ENCODE data around the gene SLC39A3. TPM values are rescaled to one million over a fixed set of nuclear protein-coding genes. Genes with fewer than 3 reads are reported as not detected.
A peak's percentile ranks its signal among the peaks of the same experiment; 100 is the strongest.

Gene SLC39A3
- total RNA-seq, 2 donors from 2014 or later: 21.6 to 24.9 TPM

DNA sequence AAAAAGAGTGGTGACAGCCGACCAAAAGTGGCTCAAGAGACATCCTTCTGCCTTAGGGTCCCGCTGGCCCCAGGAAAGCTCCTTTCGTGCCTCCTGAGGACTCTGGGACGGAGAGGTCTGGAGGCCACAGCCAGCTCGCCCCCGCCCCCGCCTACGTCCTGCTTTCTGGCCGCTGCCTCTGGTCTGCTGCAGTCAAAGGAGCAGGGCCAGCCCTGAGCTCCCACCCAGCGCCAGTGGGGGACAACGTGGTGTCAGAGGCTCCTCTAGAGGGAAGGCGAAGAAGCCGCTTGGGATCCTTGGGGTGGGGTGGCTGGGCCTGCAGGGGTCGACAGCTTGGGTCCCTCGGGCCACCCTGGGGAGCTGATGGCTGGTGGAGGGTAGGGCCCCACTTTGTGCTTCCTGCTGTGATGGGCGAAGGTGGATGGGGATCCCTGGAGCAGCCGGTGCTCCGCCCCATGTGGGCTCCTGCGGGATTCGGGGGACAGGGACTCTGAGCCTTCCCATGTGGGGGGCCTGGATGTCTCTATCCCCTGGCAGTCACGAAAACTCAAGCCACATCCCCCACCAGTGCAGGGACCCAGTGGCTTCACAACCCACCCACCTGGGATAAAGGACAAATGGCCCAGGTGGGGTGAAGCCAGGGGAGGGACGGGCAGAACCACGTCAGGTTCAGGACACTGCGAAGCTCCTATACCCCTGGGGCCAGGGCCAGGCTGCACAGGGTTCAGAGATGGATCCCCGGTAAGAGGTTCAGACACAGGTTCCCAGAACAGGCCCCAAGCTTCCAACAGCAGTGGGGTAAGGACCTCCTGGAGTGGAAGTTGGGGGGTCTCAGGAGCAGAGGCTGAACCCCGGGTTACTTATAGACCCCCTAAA is 9.6 kb downstream of the SLC39A3 start:
- intact Hi-C loops (cut with DNase I, micrococcal nuclease): no loop called here
- DNase-seq: no peak
- no peak for ATAC-seq

DNA sequence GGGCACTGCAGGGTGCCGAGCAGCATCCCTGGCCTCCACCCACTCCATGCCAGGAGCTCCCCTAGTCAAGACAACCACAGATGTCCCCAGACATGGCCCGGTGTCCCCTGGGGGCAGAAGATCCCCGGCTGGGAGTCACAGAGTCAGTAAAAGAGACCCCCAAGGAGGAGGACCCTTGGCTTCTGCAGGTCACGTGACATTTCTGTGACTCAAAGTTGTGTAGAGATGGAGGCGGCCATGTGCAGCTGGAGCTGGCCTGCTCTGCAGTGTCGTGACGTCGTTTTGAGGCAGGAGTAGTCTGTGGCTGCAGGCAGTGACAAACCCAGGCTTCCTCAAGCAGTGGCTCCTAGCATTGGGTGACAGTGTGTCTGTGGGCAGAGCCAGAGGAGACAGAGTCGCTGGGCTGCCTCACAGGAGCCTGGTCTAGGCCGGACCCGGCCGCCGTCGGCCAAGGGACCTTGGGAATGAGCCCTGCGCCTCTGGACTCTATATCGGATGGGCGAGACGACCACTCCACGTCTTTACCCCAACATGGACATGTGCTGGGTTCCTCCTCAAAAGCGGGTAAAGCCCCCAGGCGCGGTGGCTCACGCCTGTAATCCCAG is 10.9 kb downstream of the SLC39A3 start:
- no peak for DNase-seq
- intact Hi-C loops (cut with DNase I, micrococcal nuclease): no loop called here
- no peak for ATAC-seq

DNA sequence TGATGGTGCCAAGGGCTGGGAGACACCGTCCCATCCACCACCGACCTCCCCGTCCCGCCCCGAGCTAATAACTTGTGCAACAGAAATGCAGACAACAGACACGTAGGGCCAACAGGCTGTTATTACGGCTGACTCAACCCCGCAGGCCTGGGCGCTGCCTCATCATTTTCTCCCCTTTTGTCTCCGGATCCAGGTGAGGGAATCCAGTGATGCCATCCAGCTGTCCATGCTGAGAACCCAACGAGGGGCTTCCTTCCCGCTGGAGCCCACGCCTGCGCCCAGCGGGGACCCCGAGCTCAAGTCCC is 12.2 kb downstream of the SLC39A3 start:
- DNase-seq (no peak), ATAC-seq (no peak)
- intact Hi-C loops (cut with DNase I, micrococcal nuclease): no loop called here

DNA sequence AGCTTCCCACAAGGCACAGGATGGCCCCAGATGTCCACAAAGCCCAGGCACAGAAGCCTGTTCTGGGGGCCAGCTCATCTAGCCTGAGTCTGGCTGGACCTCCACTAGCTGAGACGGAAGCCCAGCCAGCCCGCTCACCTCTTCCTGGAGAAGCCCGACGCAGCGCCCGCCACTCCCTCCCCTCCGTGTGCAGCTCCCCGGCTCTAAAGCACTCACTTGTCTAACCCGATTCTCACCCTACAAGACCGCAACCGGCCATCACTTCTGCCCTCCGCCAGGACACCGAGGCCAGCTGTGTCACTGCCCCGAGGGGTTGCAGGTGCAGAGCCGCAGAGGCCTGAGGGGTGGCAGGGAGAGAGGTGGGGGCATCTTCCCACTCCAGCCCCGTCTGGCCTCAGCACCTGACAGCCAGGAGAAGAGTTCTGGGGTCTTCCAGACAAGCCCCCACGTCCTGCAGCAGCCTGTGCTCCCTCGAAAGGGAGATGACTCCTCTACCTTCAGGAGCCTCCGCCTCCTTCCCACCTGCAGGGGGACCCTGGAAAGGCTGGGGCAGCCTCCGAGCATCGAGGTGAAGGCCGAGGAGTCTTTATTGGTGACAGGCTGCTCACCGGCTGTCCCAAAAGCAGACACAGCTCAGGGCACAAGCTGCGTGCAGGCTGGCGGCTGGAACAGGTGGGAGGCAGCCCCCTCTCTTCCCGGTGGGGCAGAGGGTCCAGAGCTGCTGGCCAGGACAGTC is 12.7 kb downstream of the SLC39A3 start:
- DNase-seq (no peak), ATAC-seq (no peak)
- intact Hi-C loops (cut with DNase I, micrococcal nuclease): no loop called here

DNA sequence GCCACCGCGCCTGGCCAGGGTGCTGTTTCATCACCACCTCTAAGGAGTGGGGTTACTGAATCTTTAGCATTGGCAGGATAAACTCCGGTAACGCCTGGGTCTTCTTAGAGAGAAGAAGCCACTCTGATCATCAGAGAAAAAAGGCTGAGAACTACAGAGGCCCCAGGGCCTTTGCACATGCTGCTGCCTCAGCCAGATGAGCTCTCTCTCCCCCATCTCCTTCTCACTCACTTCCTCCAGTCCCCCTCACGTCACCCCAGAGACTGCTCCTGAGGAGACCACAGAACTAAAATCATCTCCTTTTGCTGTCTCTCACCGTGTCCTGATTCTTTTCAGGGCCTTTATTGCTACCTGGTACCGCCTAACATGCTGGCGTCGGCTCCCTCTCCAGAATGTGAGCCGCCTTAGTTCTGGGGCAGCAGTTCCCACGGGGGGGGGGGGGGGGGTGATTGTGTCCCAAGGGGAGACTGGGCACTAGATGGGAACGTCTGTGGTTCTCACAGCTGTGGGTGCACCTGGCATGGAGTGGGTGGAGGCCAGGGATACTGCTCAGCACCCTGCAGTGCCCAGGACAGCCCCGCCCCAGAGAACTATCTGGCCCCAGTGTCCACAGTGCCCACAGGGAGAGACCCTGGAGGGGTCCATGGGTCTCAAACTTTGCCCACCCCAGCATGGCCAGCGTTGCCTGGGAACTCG is 13.5 kb downstream of the SLC39A3 start:
- ATAC-seq: no peak
- DNase-seq: no peak
- intact Hi-C loops (cut with DNase I, micrococcal nuclease): no loop called here

DNA sequence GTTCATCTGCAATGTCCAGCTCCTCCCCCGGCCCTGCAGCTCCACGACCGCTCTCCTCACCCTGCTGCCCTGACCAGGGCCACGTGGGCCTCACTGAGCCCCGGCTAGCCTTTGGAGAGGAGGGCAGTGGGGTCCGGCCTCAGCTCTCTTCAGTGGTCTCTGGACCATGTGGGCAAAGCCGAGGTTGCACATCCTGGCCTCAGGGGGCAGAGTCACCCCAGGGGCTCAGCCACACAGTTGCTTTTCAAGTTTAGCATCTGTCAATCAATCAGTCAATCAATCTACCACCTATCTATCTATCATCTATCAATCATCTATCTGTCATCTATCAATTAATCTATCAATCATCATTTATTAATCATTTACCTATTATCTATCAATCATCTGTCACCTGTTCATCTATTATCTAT is 15.7 kb downstream of the SLC39A3 start:
- intact Hi-C loops (cut with DNase I, micrococcal nuclease): no loop called here
- ATAC-seq: no peak
- no peak for DNase-seq

DNA sequence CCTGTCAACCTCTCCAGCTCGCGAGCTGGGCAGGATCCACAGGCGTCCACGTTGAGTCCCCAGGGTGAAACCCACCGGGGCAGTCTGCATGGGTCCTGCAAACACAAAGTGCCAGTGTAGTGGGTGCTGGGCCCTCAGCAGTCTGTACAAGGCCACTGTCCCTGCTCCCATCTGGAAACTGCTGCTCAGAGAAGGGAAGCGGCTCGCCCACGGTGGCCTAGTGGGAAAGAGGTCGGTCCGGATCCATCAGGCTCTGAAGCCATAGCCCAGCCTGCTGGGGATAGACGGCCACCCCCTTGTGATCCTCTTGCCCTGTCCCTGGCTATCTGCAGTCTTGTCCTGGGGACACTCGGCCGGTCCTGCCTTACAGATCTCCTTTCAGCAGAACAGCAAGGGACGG is 16.1 kb downstream of the SLC39A3 start:
- ATAC-seq: no peak
- intact Hi-C loops (cut with DNase I, micrococcal nuclease): no loop called here
- no peak for DNase-seq

DNA sequence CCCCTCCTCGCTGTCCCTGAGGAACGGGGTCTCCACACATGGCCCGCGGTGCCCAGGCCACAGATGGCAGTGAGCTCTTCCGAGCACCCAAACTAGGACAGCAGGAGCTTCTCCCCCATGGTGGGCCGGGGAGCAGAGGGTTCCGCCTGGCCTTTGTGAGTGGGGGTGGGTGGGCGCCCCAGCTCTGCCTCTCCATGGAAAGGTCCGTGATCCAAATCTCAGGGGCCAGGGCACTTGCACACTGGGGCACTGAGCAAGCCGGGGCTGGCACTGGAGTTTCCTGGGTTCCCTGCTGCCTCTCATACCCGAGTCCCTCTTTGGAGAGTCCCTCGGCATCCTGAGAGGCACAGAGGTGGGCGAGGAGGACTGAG is 16.5 kb downstream of the SLC39A3 start:
- intact Hi-C loops (cut with DNase I, micrococcal nuclease): no loop called here
- DNase-seq (no peak), ATAC-seq (no peak)

DNA sequence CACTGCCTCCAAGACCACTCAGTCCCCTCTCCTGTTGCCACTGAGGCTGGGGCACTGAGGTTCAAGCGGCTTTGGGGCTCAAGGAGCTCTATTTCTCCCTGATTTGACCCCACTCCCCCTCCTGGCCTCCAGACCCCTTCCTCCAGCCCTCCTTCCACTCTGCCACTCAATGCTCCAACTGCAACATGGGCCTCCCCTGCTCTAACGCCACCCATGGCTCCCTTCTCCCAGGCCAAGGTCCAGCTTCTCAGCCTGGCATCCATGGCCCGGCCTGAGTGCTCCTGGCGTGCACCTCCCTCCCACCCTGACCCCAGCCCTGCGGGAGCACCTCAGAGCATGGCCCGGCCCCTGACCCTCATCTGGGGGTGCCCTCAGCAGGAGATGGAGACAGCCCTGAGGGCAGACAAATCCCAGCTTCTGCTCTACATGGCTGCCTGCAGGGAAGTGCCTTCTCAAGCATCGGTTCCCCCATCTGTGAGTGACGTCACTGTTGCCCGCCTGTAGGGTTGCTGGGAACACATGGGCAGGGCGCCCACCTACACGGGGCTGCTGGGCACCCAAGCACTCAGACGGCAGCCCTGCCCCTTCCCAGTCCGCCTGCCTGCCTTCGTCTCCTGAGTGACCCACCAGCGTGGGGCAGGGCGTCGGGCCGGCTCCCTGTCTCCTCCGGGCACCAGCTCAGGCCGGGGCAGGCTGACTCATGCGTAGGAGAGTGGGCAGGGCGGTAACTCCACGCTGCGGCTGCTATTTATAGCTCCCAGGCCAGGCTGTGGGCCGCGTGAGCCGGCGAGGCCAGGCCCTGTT is 17.1 kb downstream of the SLC39A3 start:
- peak; percentile 39 to 45 for DNase-seq
- intact Hi-C loops (cut with DNase I, micrococcal nuclease): no loop called here
- ATAC-seq: peak; percentile 68

DNA sequence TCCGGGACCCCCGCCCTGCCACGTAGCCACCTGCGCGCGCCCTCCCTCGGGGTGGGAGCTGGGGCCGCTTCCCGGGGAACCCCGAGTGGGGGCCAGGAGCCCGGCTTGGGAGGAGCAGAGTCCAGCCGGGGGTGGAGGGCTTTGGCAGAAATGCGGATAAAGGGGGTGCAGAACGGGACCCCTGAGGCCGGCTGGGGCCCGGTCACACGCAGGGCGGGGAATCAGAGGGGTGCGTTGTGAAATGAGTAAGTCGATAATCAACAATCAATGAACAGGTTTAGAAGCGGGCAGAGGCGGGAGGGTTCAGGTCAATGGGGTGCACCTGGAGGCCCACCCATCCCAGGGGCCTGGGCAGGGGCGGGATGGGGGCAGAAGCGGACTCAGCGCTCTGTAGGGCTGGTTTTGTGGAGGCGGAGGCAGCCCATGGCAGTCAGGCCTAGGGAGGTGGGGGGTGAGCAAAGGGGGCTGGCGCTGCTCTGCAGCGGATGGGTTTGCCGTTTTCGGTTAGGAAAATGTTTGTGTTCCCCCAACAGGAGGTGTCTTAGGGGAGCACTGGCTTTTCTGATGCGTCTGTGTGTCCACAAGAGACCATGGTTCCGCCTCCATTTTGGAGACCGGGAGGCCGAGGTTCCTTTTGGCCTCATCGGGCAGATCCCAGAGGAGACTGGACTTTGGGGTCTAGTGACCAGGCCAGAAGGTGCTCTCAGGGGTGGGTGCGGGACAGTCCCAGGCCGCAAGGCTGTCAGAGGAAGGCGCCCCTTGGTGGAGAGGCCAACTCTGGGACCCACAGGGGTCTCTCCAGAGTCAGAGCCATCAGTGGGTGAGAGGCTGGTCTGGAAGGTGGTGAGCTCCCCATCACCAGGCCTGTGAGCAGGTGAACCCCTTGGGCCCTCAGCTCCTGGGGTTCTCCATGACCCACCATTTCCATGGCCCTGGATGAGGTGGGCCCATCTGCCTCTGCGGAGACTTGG is 18.0 kb downstream of the SLC39A3 start:
- ATAC-seq (no peak), DNase-seq (no peak)
- intact Hi-C loops (cut with DNase I, micrococcal nuclease): no loop called here

DNA sequence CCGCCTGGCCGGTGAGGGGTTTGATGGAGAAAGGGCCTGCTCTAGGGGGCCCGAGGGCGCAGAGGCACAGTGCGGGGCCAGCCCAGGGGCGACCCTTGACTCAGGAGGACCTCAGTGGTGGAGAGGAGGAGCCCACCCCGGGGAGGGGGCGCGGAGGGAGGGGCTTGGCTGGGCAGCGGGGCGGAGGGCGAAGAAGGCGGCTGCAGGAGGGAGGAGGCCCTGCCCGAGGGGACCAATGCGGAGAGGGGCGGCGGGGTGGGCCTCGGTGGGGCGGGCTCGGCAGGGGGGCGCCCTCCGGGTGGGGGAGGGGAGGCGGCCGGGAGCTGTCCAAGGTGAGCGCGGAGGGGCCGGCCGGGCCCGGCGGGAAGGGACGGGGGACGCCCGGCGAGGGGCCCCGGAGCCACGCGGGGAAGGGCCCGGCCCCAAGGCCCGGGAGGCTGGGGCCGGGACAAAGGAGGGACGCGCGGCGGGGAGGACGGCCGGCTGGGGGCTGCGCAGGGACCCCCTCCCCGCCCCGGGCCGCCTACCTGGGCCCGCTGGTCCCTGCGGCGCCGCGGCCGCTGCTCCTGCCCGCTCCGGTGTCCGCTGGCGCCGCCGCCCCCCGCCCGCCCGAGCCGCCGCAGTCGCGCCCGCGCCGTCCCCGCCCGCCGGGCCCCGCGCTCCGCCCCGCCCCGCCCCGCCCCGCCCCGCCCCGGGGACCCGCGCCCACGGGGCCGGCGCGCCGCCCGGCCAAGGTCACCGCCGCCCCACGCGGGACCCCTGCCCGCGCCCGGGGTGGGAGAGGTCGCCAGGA is 18.8 kb downstream of the SLC39A3 start, which contains the start of gene DIRAS1:
Gene DIRAS1 (minus strand): TSS at position 596 of the 793 bp plus-strand sequence. CDS start 3,566 bp downstream, outside the sequence.
- DNase-seq (no peak), ATAC-seq (no peak)
- intact Hi-C loops (cut with DNase I, micrococcal nuclease): no loop called here

DNA sequence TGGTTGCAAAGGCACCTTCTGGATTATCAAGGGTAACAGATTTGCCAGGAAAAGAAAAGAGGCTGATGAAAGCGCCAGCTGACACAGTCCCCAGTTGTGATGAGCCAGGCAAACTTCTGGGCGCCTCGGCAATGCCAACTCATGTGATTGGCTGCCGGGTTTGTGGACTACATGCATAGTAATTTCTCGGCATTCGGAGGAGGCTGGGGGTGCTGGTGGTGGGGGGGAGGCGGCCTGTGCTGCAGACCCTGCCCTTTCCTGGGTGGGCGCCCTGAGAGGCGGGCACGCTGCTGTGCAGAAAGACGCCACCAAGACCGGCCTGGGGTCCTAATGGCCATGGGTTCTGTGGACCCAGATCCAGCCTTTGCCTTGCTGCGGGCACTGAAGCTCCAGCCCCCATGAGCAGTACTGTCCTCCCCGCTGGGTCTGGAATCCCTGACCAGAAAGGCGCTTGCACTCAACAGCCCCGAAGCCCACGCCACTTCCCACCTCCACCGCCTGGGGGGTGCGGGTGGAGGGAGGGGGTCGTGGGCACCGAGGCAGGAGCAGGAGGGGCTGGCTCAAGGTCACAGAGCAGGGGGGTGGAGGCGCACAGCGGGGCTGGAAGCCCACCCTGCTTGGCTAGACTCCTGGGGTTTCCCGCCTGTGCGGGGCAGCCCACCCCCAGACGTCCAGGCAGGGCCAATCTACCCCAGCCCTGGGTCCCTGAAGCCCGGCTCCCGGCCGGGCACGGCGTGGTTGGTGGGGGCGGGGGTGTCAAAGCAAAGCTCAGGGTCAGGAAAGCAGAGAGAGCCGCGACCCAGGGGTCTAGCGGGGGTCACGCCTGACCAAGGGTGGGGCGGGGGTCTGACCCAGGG is 19.7 kb downstream of the SLC39A3 start:
- no peak for ATAC-seq
- intact Hi-C loops (cut with DNase I, micrococcal nuclease): no loop called here
- no peak for DNase-seq

DNA sequence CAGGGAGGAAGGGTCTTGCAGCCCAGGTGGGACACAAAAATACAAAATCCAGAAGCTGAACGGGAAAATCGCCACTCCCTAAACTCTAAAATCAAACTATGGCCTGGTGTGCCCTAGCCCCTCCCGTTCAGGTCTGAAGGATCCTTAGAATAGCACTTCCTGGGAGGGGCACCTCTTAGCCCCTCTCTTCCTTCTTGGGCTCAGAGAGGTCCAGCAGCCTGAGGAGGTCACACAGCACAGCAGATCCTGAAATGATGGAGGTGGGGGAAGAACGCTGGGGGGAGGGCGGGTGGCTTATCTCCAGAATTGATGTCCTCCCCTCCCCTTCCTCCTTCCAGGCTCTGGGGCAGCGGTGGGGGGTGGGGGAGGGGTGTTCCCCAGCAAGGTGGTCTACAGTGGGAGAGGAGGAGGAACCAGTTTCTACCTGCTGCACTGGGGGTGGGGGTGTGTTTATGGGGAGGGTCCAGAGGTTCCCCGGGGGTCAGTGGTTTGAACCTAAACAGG is 20.5 kb downstream of the SLC39A3 start:
- ATAC-seq (no peak), DNase-seq (no peak)
- intact Hi-C loops (cut with DNase I, micrococcal nuclease): no loop called here

DNA sequence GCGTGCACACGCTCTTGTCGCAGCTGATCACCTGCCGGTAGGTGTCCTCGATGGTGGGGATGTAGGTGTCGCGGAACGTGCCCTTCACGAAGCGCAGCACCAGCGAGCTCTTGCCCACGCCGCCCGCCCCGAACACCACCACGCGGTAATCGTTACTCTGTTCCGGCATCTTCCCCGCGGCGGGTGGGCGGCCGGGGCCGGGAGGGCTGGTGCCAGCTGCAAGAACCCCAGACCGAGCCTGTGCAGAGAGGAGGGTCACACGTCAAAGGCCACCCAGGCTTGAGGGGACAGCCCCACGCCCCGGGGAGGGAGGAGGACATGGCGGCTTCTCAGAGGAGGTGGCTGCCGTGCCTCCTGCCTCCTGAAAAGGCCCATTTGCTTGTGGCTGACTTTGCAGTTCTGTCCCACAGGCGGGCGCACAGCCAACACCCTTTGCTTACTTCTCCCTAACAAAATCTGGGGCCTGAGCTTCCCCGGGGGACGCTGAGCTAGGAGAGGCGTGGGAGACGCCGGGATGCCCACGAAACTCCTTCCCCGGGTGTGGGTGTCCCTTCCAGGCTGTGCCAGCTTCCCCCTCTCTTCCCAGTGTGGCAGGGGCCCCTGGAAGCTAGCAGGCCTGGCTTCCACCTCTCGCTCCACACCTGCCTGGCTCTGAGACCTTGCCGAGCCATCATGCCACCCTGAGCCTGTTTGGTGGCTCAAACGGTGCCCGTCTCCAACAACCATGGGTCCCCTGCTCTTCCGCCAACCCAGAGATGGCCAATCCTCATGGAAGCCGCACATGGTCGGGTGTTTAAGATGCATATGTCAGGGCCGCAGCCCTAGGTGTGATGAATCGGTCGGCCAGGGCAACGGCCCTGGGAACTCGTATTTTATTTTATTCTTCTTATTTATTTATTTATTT is 21.9 kb downstream of the SLC39A3 start:
- ATAC-seq (no peak), DNase-seq (no peak)
- intact Hi-C loops (cut with DNase I, micrococcal nuclease): no loop called here
